ENCODE data around the gene SARNP.
"Not testable (repeated sequence)": the region's sequence is repeated elsewhere in the genome, so short reads cannot be mapped to it uniquely, and the experiment has no call there.

SARNP gene

DNA sequence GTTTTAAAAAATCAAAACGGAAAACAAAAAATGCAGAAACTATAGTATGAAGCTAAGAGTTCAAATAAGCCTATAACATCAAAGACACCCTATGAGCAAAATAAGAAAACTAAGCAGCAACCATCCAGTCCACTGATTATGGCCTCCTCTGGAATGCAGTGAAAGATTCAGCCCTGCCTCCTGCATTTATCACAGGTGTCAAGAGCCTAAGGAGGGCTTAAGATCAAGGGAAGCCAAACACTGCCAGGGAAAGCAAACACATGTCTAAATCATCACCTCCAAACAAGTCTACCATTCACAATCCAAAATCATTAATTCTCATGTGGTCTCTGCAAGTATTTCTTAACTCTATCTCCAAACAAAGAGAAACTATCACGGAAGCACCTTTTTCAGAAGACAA, 28.4 kb downstream of the SARNP start:
- DNase-seq, result no peak

DNA sequence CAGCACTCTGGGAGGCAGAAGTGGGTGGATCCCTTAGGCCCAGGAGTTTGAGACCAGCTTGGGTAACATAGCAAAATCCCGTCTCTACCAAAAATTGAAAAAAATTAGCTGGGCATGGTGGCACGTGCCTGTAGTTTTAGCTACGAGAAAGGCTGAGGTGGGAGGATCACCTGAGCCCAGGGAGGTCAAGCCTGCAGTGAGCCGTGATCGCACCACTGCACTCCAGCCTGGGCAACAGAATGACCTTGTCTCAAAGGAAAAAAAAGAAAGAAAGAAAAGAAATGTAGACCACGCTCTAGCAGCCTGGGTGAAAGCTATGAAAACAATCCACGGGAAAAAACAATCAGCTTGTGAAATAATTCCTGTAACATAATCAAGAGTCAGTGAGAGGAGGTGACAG, 29.0 kb downstream of the SARNP start:
- DNase-seq, result no peak

DNA sequence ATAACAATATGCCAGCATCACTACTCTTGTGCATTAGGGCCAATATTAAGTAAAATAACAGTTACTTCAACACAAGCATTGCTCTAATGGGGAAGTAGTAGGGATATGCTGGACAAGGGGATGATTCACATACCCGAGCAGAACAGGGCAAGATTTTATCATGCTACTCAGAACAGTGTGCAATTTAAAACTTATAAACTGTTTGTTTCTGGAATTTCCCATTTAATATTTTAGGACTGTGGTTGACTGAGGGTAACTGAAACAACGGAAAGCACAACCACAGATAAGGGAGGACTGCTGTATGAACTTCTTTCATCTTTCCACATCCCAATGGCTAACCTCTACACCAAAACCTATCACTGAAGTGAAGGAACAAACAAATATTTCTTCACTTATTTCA, 36.8 kb downstream of the SARNP start:
- no peak for DNase-seq

DNA sequence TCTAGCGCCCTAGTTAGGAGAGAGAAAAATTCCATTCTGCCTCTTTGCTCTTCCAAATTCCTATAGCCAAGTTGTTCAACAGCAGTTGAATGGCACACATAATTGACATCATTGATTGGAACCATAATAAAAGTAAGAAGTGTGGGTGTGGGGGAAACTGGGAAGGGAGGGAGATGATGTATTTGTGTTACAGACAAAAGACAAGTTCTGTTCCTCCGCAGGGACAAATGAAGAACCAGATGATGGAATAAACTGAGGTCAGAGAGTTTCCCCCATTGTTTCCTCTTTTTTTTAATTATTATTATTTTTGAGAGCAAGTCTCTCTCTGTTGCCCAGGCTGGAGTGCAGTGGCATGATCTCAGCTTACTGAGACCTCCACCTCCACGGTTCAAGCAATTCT, 39.7 kb downstream of the SARNP start:
- no peak for DNase-seq

DNA sequence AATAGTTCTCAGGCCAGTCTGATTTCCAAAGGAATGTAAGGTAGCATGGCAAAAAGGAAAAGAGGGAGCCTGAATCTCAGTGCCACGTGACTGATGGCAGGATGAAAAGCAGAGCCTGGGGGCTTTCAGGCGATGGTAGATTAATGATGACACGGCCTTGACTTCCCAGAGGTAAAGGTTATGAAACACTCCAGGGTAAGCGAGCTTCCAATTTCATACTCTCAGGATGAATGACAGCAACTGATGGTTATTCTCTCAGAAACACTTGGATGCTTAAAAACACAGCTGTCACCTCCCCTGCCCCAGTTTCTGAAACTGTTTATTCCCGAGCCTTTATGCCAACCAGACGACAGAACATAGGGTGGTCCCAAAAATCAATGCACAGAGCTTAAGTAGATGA, 45.8 kb downstream of the SARNP start:
- no peak for DNase-seq

DNA sequence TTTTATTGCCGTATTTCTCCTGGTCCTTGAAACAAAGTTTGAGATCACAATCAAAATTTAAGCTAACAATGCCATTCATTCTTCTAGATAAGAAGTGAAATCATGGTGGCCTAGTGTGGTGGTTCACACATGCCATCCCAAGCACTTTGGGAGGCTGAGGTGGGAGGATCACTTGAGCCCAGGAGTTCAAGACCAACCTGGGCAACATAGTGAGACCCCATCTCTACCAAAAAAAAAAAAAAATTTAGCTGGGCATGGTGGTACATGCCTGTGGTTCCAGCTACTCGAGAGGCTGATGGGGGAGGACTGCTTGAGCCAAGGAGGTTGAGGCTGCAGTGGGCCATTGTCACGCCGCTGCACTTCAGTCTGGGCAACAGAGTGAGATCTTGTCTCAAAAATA, 50.4 kb downstream of the SARNP start:
- DNase-seq, result no peak

DNA sequence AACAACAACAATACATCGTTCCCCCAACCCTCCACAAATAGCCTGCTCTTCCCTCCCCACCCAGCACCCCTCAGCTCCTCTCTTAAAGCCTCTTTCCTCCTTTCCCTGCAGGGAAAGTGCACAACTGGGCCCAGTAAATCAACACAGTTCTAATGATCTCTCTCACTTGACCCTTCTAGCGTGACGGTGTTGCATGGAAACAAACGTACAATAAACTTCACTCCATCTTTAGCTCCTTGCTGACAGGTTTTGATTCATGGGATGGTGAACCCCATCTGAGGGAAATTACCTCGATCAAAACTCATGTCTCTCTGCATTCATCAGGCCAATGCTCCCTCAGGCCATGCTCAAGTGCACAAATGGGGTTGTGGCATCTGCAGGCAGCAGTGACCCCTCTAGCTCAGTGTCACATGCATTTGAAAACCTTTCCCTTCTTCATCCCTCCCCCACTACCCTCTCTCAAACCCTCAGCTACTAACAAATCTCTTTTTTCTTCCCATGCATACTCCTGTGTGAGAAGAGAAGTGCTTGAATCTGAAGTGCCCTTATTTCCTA, 51.7 kb downstream of the SARNP start:
- DNase-seq, result no peak

DNA sequence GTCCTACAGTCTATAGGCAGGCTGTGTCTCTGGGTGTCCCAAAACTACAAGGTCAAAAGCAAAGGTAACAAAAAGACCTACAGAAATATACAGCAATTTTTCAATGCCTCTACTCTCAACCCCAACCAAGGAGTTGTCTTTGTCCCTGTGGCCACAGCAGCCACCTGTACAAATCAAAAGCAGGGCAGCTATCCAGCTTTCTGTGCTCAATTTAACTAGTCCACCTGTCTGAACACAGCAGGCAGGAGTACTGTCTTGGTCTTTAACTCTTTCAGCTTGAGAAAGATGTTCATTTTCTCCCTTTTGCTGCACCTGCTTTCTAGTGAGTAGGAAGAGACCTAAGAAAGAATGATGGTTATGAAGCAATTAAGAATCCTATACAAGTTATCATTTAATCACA, 54.9 kb downstream of the SARNP start:
- no peak for DNase-seq

DNA sequence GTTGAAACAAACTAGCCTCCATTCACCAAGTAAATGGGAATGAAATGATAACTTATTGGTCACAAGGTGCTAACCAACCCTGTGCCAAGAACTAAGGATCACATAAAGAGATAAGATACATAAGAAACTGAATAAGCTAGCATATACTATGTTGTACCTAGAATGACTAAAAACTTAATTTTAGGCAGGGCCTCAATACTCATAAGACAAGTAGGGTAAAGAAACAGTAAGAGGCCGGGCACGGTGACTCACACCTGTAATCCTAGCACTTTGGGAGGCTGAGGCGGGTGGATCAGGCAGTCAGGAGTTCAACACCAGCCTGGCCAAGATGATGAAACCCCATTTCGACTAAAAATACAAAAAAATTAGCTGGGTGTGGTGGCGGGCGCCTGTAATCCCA, 56.9 kb downstream of the SARNP start:
- DNase-seq, result no peak

DNA sequence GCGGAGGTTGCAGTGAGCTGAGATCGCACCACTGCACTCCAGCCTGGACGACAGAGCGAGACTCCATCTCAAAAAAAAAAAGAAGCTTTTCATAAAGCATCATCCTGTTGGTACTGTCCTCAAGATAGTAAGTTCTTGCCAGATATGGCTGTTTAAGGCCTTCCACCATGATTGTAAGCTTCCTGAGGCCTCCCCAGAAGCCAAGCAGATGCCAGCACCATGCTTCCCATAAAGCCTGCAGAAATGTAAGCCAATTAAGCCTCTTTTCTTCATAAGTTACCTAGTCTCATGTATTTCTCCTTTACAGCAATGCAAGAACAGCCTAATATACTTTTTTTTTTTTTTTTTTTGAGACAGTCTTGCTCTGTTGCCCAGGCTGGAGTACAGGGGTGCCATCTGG, 58.9 kb downstream of the SARNP start:
- not testable (repeated sequence) for DNase-seq

DNA sequence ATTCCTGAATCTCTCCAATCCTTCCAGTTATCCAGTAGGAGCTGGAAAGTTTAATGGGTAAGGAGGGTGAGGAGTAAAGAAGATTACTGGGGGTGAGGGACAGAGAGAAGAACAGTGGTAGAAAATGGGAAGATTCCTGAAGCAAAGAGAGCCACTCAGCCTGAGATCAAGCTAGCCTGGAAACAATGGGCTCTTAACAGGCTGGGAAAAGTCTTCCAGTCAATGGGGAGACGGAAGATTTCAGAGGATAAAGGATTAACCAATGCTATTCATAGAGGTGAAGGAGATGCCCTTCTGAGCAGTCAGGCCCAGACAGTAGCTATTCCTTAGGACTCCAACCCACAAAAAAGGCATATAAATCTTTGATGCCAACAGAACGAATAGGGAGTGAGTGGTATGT, 59.8 kb downstream of the SARNP start:
- no peak for DNase-seq

DNA sequence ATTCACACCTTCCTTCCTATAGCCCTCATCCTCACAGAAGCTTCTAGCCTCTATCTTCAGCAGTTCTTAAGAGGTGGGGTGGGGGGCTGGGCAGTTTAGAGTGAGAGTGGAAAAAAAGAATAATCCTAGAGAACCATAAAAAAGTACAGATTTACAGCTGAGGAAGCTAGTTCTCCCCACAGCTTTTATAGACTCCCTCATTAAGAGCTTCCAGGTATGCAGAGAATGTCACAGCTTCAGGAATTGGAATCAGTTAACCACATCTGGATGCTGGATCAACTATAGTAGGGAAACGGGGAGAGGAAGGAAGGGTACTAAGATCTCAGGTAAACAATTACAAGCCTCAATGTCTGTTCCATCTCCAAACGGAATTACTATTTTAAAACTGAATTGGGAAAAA, 62.3 kb downstream of the SARNP start:
- DNase-seq, result no peak

DNA sequence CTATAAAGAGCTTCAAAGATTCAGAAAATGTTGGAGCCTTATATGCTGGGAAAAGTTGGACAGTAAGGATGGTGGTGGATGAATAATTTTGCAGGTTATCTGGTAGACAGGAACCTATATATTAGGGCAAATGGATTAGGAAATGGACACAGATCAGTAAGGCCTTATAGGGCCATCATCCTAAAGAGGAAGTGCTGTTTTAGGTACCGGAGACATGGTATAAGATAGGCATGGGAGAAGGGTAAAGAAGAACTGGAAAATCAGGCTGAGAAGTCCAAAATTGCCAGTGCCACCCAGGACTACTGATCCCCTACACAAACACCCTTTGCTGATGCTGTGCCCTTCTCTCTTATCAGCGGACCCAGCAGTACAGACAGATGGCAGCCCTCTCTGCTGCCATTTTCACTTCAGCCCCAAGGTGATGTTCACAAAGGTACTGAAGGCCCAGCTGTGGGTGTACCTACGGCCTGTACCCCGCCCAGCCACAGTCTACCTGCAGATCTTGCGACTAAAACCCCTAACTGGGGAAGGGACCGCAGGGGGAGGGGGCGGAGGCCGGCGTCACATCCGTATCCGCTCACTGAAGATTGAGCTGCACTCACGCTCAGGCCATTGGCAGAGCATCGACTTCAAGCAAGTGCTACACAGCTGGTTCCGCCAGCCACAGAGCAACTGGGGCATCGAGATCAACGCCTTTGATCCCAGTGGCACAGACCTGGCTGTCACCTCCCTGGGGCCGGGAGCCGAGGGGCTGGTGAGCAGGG, 69.1 kb downstream of the SARNP start:
- DNase-seq, result no peak

DNA sequence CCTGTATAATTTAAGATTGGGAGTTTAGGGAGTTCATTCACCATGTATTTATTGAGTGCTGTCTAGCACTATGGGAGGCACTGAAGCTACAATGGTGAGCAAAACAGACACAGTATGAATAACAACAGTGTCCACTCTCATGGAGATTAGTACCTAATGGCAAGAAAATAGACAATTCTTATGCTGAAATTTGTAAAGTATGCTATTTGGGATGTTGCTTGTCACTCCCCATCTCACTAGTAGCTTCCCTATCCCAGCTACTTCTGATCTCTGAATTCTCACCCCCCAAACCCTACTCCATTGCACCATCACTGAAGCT, 70.7 kb downstream of the SARNP start:
- no peak for DNase-seq

DNA sequence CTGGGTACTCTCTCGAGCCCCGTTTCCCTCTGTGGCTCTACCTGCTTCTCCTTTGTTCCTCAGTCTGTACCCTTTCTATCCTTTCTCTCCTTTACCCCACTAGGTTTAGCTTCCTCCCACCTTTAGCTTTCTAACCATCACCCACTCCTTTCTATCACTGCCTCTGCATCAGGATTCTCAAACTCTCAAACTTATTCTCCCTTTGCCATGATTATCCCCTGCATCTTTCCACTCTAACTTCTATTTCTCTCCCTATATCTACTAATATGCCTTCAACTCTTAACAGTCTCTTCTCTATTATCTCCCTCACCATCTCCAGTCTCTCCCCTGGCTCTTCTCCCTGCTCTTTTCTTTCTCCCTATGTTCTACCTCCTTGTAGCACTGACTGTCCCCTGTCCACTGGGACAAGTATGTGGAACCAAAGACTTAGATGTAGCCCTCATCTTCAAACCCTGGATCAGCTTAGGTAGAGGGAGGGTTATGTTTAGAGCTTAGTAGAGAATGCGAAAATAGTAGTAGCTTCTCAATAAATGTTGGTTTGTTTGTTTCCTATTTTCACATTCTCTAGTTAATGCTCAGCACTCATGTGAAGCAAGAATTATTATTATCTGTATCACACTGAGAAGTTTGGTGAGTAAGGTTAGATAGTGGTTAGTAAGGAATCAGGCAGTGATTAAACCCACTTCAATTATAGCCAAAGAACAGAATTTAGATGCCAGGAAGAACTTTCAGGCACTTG, 71.2 kb downstream of the SARNP start:
- no peak for DNase-seq

DNA sequence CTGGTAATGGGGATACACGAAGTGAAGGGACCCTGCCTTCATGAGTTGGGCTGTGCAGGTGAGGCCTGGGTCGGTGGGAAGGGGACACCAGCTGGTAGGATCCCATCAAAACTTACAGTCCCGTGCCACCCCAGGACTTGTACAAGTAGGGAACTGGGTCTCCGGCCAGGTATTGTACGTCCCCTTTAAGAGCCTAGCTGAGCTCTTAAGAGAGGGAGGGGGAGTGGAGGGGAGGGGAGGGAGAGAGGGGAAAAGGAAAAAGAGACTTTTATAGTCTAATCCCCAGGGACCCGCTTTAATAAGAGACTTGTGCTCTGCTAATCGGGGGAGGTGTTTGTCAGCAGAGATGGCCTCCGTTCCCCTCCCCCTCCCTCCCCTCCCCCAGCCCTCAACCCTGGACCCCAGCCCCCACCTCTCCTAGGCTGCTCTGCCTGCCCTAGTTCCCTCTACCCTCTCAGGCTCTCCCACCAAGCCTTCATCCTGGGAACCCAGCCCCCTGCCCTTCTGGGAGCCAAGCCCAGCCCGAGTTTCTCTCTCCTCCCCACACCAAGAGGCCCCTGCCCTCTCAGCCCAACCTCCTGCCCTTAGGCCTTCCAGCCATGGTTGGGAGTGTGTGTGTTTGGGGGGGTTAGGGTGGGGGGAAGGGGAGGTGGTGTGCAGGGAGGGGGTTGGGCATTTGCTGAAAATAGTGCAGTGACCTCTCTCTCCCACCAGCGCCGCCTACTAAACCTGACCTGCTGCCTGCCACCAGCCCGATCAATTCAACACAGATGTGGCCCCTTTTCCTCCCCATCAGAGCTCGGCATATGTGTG, 72.0 kb downstream of the SARNP start:
- no peak for DNase-seq

DNA sequence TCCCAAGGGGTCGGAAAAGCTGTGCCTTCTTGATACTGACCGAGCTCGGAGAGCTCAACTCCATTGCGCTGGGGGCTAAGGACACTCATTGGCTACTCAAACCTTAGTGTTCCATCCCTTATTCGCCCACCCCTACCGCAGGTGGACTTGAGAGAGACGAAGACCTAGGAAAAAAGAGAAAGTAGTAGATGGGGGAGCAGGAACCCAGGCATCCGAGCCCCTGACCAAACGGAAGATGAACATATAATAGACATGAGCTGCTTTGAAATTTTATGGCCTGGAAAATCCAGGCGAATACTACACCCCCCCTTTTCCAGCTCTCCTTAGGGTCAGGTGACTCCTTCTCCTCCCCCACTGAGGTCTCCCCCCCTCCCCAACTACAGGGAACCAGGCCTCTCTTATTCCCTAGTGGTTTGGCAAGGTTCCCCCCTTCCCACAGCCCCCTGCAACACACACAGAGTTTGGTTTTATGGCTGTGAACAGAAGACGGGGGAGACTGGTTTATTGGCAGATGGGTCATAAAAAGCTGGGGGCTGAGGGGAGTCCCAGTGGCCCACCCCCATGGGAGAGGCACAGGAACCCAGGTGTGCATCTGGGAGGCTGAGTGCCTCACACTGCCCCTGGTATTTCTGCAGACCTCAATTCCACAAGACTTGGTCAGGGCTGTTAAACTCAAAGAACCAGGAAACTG, 73.0 kb downstream of the SARNP start:
- DNase-seq, result no peak

DNA sequence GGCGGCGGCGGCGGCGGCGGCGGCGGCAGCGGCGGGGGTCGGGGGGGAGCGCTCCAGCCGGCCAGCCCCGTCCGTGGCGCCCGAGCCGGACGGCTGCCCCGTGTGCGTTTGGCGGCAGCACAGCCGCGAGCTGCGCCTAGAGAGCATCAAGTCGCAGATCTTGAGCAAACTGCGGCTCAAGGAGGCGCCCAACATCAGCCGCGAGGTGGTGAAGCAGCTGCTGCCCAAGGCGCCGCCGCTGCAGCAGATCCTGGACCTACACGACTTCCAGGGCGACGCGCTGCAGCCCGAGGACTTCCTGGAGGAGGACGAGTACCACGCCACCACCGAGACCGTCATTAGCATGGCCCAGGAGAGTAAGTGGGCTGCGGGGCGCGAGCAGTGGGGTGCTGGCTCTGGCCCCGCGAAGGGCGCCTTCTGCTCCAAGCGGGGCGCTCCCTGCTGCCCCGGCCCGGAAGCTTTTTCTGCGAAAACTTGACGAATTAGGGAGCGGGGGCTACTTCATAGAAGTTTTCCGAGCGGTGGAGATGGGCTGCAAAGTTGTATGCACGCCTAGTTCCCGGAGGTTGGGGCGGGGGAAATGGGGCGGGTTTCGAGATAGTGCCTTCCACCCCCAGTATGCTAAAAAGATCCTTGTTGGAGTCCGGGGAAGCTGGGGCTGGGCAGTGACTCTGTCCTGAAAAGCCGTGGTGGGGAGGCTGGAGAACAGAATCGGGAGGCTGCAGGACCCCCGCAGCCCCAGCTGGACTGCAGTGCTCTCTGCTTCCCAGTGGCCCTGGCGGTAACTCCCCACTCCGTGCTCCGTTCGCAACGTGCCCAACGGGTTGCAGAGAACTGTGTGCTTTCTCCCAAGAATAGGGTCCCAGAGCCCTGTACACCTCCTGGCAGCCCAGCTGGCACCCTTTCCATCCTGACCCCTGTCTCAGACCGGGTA, 73.9 kb downstream of the SARNP start:
- DNase-seq, result peak; percentile 48

DNA sequence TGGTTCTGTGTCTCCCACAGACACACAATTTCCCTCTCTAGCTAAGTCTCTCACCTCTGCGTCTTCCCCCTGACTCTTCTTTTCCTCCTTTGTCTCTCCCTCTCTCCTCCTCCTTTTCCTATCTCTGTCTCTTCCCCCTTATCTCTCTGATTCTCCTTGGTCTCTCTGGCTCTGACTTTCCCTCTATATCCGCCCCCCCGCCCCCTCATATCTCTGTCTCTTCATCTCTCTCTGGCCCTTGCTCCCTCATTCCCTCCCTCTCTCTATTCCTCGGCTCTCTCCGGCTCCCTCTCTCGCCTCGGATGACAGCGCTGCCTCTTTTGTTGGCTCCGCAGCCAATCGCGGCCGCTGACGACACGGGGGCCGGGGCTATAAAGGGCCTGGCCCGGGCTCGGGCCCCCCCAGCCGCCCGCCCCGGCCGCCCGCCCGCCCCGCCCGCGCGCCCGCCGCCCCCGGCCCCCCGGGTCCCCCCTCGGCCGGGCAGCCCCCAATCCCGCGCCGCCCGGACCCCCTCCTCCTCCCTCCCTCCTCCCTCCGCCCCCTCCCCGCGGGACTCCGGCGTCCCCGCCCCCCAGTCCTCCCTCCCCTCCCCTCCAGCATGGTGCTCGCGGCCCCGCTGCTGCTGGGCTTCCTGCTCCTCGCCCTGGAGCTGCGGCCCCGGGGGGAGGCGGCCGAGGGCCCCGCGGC, 74.7 kb downstream of the SARNP start, which contains the start of gene GDF11:
Gene GDF11, plus strand, starts transcription at position 404 of the 687 bp plus-strand sequence. Its CDS starts 195 bp downstream, at position 599.
- peak; percentile 74 for DNase-seq

DNA sequence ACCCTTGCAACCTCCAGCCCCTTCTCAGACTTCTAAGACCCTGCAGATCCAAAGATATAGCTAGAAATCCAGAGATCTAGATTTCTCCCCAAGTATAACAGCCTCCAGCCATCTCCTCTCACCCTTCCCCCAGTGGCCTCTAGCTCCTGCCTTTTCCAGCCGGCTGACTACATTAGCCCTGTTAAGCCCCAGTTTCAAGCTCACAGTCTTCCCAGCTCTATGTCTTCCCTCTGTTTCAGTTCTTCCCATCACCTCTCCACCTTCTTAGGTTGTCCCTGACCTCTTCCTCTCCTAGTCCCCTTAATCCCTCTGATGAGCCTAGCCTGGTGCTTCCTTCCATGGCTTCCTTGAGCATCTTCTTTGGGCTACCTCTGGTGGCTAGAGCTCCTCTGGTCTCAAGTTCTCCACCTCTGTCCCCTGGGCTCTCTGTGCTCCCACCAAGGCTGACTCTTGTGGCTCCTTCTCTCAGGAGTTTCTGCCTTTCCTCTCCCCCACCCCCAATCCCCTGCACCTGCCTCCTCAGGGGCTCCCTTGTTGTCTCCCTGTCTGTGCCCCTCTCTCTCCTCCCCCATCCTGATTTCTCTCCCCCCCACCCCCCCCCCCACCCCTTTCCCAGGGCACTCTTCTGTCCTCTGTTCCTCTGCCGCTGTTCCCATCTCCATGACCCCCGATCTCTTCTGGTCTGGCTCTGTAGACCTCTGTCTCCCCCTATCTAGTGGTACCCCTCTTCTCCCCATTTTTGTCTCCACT, 75.4 kb downstream of the SARNP start:
- no peak for DNase-seq
